GM19452 (cell line): ENCODE results near the gene PPP2R5D.

Experiments
- ATAC-seq: cut with Tn5 transposase; IDR thresholded peaks from one replicate; pipeline ENCODE4 v1.9.1; 2021; ENCODE audit not compliant: unreplicated experiment

Gene PPP2R5D

GRCh38 chr6:42963179-42963854 is 21.1 kb upstream of the PPP2R5D start:
- ATAC-seq, result no peak

DNA sequence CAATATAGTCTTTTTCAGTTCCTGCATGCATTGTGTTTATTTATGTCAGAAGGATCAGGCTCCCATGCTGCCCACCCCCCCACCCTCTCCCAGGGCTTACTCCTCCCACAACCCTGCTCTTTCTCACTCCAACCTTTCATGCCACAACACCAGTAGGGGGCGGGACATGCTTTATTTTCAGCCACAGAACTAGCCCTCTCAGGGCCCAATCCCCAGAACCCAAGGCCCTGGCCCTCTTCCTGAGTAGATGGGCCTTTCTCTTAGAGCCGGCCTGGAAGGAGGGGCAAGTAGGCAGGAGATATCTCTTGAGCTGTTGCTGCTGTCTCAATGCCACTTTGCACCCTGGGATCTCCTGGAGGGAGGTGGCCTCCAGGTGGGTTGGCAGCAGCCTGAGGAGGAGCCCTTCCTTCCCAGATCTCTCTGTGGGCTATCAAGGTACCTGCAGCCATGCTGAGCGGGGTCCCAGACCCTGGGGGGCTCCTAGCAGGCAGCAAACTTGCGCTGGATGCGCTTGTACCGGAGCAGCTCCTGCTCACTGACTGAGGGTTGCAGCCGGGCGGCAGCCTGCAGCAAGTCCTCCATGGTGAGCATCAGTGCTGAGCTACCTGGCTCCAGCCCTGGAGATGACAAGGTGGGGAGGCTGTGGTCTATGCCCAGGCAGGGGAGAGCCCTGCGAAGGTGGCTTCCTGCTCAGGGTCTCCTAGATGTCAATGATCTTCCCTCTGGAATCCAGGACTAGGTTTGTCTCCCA is 20.3 kb upstream of the PPP2R5D start:
- ATAC-seq, result no peak

GRCh38 chr6:42966571-42966970 is 17.8 kb upstream of the PPP2R5D start:
- no peak for ATAC-seq

DNA sequence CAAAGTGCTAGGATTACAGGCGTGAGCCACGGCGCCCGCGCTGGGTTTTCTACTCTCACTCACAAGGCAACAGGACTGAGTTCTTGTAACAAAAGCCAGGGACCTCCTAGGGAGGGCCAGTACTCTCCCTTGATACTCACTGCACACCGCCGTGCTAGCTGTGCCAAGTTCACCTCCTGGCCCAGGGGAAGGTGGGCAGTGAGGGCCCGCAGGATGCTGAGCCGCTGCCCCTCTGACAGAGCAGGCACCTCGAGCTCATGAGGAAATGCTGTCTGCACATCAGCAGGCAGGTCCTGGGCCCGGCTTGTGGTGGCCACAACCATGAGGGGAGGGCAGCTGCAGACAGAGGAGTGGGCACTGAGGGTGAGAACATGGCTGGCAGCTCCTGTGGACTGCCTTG is 17.1 kb upstream of the PPP2R5D start:
- no peak for ATAC-seq

DNA sequence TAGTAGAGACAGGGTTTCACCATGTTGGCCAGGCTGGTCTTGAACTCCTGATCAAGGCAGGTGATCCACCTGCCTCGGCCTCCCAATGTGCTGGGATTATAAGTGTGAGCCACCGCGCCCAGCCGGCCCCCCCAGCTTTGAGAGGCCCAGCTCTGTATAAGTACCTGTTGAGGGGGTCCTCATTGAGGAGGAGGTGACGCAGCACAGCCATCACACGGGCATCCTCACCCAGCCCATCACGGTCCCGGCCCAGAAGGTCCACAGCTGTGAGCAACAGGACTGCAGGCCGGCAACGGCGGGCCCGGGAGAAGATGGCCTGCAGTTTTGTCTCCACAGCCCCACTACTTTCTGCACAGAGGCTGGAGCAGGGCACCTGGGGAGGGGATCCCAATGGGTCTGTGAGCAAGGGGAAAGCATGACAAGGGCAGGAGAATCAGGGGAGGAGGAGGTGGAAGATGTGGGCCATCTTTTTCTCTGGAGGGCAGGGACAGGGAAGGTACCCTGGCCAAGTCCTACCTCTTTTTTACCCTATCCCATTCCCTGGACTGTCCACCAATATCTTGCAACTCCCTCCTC is 16.2 kb upstream of the PPP2R5D start:
- ATAC-seq, result no peak

GRCh38 chr6:42968783-42969182 is 15.6 kb upstream of the PPP2R5D start:
- no peak for ATAC-seq

DNA sequence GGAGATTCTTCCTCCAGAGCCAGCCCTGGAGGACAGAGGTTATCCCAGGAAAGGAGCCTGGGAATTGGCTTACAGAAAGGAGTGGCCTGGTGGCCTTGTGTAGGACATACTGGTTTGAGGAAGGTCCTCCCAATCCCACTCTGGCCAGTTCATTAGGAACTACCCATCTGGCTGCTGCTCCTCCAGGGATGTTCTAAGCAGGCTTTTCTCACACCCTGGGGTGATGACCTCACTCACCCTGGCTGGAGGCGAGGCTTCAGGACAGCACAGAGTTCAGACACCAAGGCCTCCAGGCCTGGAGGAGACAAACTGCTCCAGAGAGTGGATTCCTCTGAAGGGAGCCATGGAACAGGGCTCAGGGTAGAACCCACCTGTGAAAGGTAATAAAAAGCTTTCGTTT is 14.9 kb upstream of the PPP2R5D start:
- ATAC-seq, result no peak

GRCh38 chr6:42969934-42970333 is 14.4 kb upstream of the PPP2R5D start:
- ATAC-seq, result no peak

DNA sequence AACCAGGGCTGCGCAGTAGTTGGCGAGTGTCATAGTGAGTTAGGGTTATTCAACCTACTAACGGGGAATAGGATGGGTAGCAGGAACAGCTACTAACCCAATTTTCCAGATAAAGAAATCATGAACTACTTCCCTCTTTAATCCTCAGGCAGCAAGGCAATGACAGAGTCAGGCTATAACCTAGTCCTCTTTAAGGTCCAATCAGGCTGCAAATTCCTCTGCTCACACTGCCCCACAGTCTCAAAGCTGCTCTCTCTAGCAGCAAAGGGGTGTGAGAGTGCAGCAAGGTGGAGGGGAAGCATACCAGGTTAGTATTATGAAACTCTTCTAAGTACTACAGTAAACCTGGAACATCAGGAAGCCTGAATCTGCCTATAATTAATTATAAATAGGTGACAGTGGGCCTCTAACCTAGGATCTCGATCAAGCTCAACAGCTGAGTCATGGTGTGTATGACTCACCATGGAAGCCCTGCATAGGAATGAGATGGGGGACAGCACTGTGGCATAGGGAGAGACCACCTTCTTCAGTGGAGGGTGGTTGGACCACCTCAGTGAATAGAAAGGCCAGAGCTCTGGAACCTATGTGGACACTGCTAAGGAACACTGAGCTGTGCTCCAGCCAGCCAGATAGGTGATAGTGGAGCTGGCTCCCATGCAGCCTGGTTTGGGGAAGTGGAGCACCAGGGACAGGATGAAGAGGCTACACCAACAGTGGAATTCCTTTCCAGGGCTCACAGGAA is 13.3 kb upstream of the PPP2R5D start:
- no peak for ATAC-seq

GRCh38 chr6:42971746-42972327 is 12.5 kb upstream of the PPP2R5D start:
- no peak for ATAC-seq

GRCh38 chr6:42973926-42974325 is 10.4 kb upstream of the PPP2R5D start:
- no peak for ATAC-seq

GRCh38 chr6:42974919-42975505 is 9.4 kb upstream of the PPP2R5D start:
- no peak for ATAC-seq

- ATAC-seq, result peak; percentile 27
Measured at GRCh38 chr6:42978487-42978838, 5.9 kb upstream of the PPP2R5D start.

GRCh38 chr6:42978839-42979522 is 5.4 kb upstream of the PPP2R5D start, which contains the start of gene PEX6:
TSS of gene PEX6 (minus strand) at chr6:42979181. CDS start at chr6:42979150, 31 bp downstream.
- peak; percentile 96 for ATAC-seq

DNA sequence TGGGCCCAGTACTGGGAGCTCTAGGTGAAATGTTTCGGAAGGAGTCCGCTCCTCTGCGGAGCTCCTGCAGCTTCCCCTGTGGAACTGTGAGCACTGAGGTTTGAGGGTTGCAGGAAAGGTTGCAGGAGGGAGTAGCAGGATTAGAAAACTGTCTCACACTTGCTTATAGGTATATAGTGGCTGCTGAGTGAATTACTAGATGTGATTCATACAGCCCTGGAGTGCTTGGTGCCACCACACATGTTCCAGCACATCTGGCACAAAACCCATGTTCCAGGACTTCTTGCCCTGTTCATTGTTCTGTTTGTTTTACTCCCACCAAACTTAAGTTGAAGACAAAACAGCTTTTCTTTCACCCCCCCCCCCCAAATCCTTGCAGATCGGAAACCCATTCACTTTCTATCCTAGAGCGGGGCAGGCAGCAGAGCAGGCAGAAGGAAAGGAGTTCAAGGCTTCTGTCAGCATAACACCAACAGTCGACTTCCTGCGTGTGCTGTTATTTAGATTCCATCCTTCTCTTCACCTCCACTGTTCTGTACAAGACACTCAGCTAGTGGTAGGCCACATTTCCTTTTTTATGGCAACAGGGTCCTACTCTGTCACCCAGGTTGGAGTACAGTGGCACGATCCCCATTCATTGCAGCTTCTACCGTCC is 4.7 kb upstream of the PPP2R5D start:
- ATAC-seq, result no peak

DNA sequence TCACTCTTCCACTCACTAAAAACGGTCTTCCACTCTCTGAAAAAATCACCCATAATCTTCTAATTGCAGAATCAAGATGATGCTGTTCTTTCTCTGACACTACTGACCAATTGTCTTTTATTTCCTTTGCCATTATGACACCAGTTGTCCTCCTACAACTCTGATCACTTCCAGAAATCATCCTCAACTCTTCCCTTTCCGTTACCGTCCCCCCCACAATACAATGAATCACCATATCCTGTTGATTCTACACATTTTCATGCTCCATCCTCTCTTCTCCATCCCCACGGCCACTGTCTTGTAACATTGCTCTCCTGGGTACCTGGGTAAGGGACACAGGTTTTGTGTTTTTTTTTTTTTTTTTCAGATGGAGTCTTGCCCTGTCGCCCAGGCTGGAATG is 2.5 kb upstream of the PPP2R5D start:
- no peak for ATAC-seq

- ATAC-seq, result no peak
Measured at GRCh38 chr6:42984924-42985475, 630 bp downstream of the PPP2R5D start.

GRCh38 chr6:42987533-42988451 is 3.4 kb downstream of the PPP2R5D start:
- no peak for ATAC-seq
